ENCODE results near the gene ATXN7L1. TPM values are rescaled to one million over a fixed set of nuclear protein-coding genes. Genes with fewer than 3 reads are reported as not detected.

The ATXN7L1 gene
- total and polyA plus RNA-seq, 3 experiments from 2014 or later = 9.0 to 18.0 (median 9.7) TPM

DNA sequence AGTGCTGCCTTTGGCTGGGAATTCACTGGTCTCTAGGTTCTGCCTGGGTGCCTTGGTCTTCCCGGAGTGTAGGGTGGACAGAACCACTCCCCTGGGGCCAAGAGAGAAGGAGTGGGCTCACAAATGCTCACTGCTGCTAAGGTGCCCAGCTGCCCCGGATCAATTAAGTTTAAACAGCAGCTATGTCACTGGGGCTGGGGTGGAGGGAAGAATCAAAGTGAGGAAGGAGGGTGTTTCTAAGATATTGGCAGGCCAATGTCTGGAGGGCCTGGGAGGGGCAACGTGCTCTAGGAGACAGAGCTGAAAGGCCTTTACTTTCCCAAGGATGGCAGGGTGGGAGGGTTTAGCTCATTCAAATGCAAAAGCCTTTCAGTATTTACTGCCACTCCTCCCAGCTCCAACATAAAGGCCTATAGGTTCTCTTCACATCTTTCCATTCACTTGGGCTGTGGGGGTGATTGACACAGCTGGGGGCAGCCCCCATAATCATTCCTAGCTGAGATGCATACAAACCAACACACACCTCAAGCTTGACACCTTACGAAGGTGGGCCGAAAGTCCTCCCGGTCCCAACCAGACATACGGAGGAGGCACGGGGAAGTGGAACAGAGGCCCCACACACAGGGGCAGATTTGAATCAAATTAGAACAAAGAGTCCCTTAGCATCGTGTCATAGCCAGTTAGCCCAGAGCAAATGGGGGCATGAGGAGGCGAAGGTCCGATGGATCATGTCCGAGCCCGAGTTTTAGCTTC is 187.2 kb downstream of the ATXN7L1 start:
- Histone ChIP-seq H3K27ac (ENCODE audit: low read depth, low read length) (no peak overlapping the region), H3K4me3 (ENCODE audit: low read length) (no peak overlapping the region), H3K36me3 (ENCODE audit: insufficient read depth, low read length) (no peaks in the 10 kb centered on the region), H3K27me3 (ENCODE audit: insufficient read depth, low read length, poor library complexity, severe bottlenecking) (no peaks in the 10 kb centered on the region), H3K9me3 (ENCODE audit: low read length) (no peaks in the 10 kb centered on the region), H3K4me1 (ENCODE audit: insufficient read depth, low read length) (peaks cover 26% of the 10 kb centered on the region)
- Mint-ChIP-seq H3K27ac (peak overlapping the region; percentile 67 to 94 (median 82)), H3K27me3 (peaks cover 0 to 1% of the 10 kb centered on the region in 2 donors), H3K4me1 (peaks cover 49 to 89% (median 82%) of the 10 kb centered on the region in 3 donors), H3K4me3 (peak overlapping the region in 4 of 7 donors; percentile 17 to 76 (median 31)), H3K9me3 (no peaks in the 10 kb centered on the region), H3K36me3 (peaks cover 4 to 23% (median 9%) of the 10 kb centered on the region in 3 donors)
- ChIA-PET CTCF (interaction anchor here (1.0 to 3.9 kb wide), 5 partner anchors 13 to 353 kb away, joined by 3 to 20 read pairs (median 3); no protein-coding TSS in a partner anchor), POLR2A (no interaction called here)
- DNase-seq = no peak

DNA sequence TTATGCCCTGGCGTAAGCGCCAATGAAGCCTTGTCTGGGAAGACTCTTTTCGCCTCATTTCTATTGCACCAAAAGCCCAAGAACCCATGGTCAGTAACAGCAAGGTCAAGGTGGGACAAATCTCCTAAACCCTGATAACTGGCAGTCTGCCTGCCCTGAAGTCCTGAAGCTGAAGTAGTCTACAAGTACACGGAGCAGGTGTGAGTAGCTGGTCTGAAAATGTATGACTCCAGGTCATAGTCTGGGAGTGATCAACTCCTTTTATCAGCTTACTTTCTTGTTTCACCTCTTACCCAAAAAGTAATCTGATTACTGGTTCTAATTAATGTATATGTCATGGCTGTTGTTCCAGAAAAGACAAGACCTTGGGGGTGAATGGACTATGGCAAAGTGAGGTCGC is 187.8 kb downstream of the ATXN7L1 start:
- POLR2A ChIA-PET = no interaction called here
- Mint-ChIP-seq H3K9me3 (no peaks in the 10 kb centered on the region), H3K27me3 (peaks cover 0 to 1% of the 10 kb centered on the region in 2 donors), H3K36me3 (peaks cover 2 to 27% (median 12%) of the 10 kb centered on the region in 3 donors), H3K4me3 (peak overlapping the region in 2 of 7 donors; percentile 17 to 33), H3K27ac (peak overlapping the region in 5 of 8 donors; percentile 30 to 94 (median 79)), H3K4me1 (peaks cover 48 to 89% (median 82%) of the 10 kb centered on the region in 3 donors)
- Histone ChIP-seq H3K27me3 (ENCODE audit: insufficient read depth, low read length, poor library complexity, severe bottlenecking) (no peaks in the 10 kb centered on the region), H3K4me3 (ENCODE audit: low read length) (no peak overlapping the region), H3K36me3 (ENCODE audit: insufficient read depth, low read length) (no peaks in the 10 kb centered on the region), H3K27ac (ENCODE audit: low read depth, low read length) (no peak overlapping the region), H3K4me1 (ENCODE audit: insufficient read depth, low read length) (peaks cover 24% of the 10 kb centered on the region), H3K9me3 (ENCODE audit: low read length) (no peaks in the 10 kb centered on the region)
- CTCF ChIA-PET = interaction anchor here (1.0 to 3.9 kb wide), 5 partner anchors 12 to 354 kb away, joined by 3 to 20 read pairs (median 3); no protein-coding TSS in a partner anchor
- no peak for DNase-seq

DNA sequence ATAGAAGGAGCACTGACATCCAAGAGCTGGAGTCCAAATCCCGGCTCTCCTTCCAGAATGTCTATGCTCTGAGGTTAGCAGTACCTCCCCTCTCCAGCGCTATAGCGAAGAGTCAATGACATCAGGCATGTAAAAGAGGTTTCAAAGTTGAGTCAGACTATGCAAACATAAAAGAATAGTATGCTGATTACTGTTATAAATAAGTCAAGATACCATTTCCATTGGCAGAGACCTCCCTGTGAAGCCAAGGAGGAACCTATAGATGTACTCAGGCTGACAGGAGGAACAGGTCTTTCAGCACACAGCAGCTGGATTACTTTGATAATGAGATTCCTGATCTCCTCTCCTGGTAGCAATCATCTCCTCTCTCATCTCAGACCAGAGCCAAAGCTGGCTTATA is 191.2 kb downstream of the ATXN7L1 start:
- no peaks in the 10 kb centered on the region for H3K9me3 Mint-ChIP-seq
- Histone ChIP-seq H3K36me3 (ENCODE audit: insufficient read depth, low read length) (no peaks in the 10 kb centered on the region), H3K27me3 (ENCODE audit: insufficient read depth, low read length, poor library complexity, severe bottlenecking) (no peaks in the 10 kb centered on the region), H3K4me3 (ENCODE audit: low read length) (no peak overlapping the region), H3K27ac (ENCODE audit: low read depth, low read length) (no peak overlapping the region), H3K9me3 (ENCODE audit: low read length) (no peaks in the 10 kb centered on the region), H3K4me1 (ENCODE audit: insufficient read depth, low read length) (peaks cover 3% of the 10 kb centered on the region)
- H3K4me1 Mint-ChIP-seq = peaks cover 25 to 76% (median 70%) of the 10 kb centered on the region in 3 donors
- ChIA-PET CTCF (interaction anchor here (0.9 to 1.4 kb wide), 3 partner anchors 10 to 76 kb away, joined by 3 to 4 read pairs (median 3); no protein-coding TSS in a partner anchor), POLR2A (no interaction called here)
- no peaks in the 10 kb centered on the region for H3K27me3 Mint-ChIP-seq
- no peak for DNase-seq
- H3K36me3 Mint-ChIP-seq = peaks cover 0 to 31% (median 19%) of the 10 kb centered on the region in 3 donors
- H3K4me3 Mint-ChIP-seq = peak overlapping the region in 1 of 7 donors; percentile 24
- H3K27ac Mint-ChIP-seq = peak overlapping the region in 2 of 8 donors; percentile 74 to 81

DNA sequence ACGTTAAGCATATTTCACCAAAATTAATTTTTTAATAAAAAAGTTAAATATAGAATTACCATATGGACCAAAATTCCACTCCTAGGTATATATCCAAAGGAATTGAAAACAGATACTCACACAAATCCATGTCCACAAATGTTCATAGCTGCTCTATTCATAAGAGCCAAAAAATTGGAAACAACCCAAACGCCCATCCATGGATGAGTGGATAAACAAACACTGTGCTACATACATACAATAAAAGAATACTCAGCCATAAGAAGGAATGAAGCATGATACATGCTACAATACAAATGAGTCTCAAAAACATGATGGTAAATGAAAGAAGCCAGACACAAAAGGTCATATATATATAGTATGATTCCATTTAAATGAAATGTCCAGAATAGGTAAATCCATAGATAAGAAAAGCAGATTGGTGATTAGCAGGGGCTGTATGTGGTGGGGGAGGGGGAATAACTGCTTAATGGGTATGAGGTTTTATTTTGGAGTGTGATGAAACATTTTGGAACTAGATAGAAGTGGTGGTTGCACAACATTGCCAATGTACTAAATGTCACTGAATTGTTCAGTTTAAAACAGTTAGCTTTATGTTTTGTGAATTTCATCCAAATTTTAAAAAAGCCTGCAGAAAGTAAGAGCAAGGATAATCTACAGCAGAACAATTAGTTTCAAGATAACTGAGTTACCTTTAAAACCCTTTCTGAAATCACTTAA is 193.9 kb downstream of the ATXN7L1 start:
- Histone ChIP-seq H3K9me3 (ENCODE audit: low read length) (no peaks in the 10 kb centered on the region), H3K27ac (ENCODE audit: low read depth, low read length) (no peak overlapping the region), H3K4me1 (ENCODE audit: insufficient read depth, low read length) (peaks cover 23% of the 10 kb centered on the region), H3K27me3 (ENCODE audit: insufficient read depth, low read length, poor library complexity, severe bottlenecking) (no peaks in the 10 kb centered on the region), H3K36me3 (ENCODE audit: insufficient read depth, low read length) (no peaks in the 10 kb centered on the region), H3K4me3 (ENCODE audit: low read length) (no peak overlapping the region)
- Mint-ChIP-seq H3K4me3 (no peak overlapping the region), H3K27me3 (no peaks in the 10 kb centered on the region), H3K4me1 (peaks cover 35 to 77% (median 72%) of the 10 kb centered on the region in 3 donors), H3K36me3 (peaks cover 0 to 33% (median 19%) of the 10 kb centered on the region in 3 donors), H3K27ac (peak overlapping the region in 6 of 8 donors; percentile 3 to 47 (median 14)), H3K9me3 (no peaks in the 10 kb centered on the region)
- no peak for DNase-seq
- ChIA-PET CTCF (no interaction called here), POLR2A (no interaction called here)

DNA sequence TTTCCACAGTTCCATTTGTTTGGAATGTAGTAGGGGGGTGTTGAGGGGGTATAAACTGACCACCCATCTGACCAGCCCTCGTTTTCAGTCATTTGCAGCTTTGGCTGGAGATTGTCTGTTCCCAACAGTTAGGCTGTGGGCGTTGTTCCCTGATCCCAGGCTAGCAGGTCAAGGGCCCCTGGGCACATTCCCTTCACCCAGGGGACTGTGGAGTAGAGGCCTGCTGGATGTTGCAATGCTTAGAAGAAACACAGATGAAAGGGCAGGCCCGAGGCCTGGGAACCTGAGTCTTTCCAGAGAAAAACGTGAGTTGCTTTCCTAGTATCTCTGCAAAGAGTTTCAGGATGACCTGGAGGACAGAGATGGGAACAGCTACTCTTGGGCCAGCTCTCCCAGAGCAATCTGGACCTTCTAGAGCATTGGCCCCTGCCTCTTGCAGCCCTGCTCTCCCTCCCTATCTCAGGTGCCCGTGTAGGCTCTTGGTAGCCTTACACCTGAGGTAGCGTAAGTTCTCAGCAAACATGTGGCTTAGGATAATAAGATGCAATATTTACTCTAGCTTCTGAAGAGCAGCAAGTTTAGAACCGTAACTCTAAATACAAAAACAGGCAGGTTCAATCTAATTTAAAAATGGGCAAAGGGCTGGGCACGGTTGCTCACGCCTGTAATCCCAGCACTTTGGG is 195.8 kb downstream of the ATXN7L1 start:
- H3K4me1 ChIP-seq (ENCODE audit: insufficient read depth, low read length) = peaks cover 39% of the 10 kb centered on the region

DNA sequence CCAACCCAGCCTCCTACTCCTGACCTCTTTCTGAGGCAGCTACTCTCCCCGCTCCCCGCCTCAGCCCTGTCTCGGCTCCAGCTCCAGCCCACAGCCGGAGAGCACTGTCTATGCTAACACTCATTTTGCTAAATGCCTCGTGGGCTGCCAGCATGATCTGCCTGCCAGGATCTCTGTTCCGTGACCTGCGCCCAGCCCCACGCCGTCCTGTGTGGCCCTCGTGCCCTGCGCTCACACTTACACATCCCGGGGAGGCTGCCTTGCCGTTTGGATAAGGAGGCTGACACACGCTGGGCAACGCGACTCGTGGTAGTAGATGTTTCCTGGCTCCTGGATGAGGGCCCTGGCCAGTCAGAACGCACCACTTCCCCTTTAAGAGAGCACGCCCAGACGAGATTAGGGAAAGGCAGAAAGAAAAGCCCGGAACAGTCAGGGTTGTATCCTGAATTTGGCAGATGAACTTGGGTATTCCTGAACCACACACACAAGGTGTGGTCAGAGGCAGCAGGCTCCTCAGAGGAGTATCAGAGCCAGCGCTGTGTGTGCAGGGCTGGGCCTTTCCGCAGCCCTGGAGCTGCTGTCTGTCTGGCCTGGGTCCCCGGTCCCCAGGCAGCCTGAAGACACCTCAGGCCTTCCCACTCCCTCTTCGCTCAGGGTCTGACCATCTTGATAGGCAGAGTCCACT is 197.4 kb downstream of the ATXN7L1 start:
- H3K36me3 ChIP-seq (ENCODE audit: insufficient read depth, low read length) = no peaks in the 10 kb centered on the region
- no peaks in the 10 kb centered on the region for H3K27me3 Mint-ChIP-seq
- peak overlapping the region; percentile 49 for H3K27ac ChIP-seq (ENCODE audit: low read depth, low read length)
- H3K9me3 Mint-ChIP-seq = no peaks in the 10 kb centered on the region
- H3K9me3 ChIP-seq (ENCODE audit: low read length) = no peaks in the 10 kb centered on the region
- H3K27me3 ChIP-seq (ENCODE audit: insufficient read depth, low read length, poor library complexity, severe bottlenecking) = no peaks in the 10 kb centered on the region
- peak overlapping the region; percentile 93 to 99 (median 96) for H3K27ac Mint-ChIP-seq
- CTCF ChIA-PET = no interaction called here
- H3K4me3 ChIP-seq (ENCODE audit: low read length) = peak overlapping the region; percentile 12
- peaks cover 50% of the 10 kb centered on the region for H3K4me1 ChIP-seq (ENCODE audit: insufficient read depth, low read length)
- DNase-seq = no peak
- H3K36me3 Mint-ChIP-seq = peaks cover 0 to 18% (median 8%) of the 10 kb centered on the region in 3 donors
- POLR2A ChIA-PET = no interaction called here
- peak overlapping the region; percentile 4 to 89 (median 76) for H3K4me3 Mint-ChIP-seq
- peaks cover 59 to 84% (median 84%) of the 10 kb centered on the region in 3 donors for H3K4me1 Mint-ChIP-seq

More for the DNA sequence above, 195.8 kb downstream of the ATXN7L1 start:
- H3K27ac ChIP-seq (ENCODE audit: low read depth, low read length) = no peak overlapping the region
- DNase-seq = no peak
- no peaks in the 10 kb centered on the region for H3K9me3 Mint-ChIP-seq
- H3K9me3 ChIP-seq (ENCODE audit: low read length) = no peaks in the 10 kb centered on the region
- no peak overlapping the region for H3K4me3 Mint-ChIP-seq
- POLR2A ChIA-PET = no interaction called here
- H3K36me3 ChIP-seq (ENCODE audit: insufficient read depth, low read length) = no peaks in the 10 kb centered on the region
- H3K27me3 ChIP-seq (ENCODE audit: insufficient read depth, low read length, poor library complexity, severe bottlenecking) = no peaks in the 10 kb centered on the region
- no peaks in the 10 kb centered on the region for H3K27me3 Mint-ChIP-seq
- peaks cover 0 to 27% (median 13%) of the 10 kb centered on the region in 3 donors for H3K36me3 Mint-ChIP-seq
- H3K4me3 ChIP-seq (ENCODE audit: low read length) = no peak overlapping the region
- CTCF ChIA-PET = interaction anchor here (0.6 kb wide), 1 partner anchor 11 kb away, joined by 3 read pairs; no protein-coding TSS in a partner anchor
- peak overlapping the region in 6 of 8 donors; percentile 28 to 97 (median 60) for H3K27ac Mint-ChIP-seq
- peaks cover 50 to 81% (median 81%) of the 10 kb centered on the region in 3 donors for H3K4me1 Mint-ChIP-seq
